Panc1 (cell line): ENCODE data around the gene CLMP.

ENCODE experiments used
- SIN3A ChIP-seq: IDR thresholded peaks from 2 replicates; pipeline ENCODE4 v1.6.1; 2012; ENCODE audit warnings: low read depth, mild to moderate bottlenecking, low read length, moderate library complexity, borderline replicate concordance; ENCODE audit not compliant: insufficient read depth
- TF ChIP-seq, protein P1 (sequence below): fragments of 450-650 bp; IDR thresholded peaks from 2 replicates; pipeline ENCODE4 v1.5.1; 2017; ENCODE audit warnings: mild to moderate bottlenecking

DNA sequence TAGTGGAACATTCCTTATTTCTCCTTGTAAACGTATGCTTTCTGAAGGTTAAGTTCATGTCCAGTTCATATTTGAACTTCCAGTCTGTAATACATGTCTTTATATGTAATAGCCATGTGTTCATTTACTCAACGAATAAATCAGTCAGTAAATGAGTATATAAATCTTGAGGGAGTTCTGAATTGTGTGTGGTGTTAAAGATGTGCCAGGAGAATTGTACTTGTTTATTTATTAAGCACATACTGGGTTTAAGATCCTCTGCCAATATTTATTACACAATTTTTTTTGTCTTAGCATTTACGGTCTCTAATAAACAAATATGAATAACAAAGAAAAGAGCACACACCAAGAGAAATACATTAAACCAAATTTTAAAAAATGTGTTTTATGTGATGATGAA lies 26.5 kb upstream of the CLMP start:
- TF ChIP-seq, protein P1, sequence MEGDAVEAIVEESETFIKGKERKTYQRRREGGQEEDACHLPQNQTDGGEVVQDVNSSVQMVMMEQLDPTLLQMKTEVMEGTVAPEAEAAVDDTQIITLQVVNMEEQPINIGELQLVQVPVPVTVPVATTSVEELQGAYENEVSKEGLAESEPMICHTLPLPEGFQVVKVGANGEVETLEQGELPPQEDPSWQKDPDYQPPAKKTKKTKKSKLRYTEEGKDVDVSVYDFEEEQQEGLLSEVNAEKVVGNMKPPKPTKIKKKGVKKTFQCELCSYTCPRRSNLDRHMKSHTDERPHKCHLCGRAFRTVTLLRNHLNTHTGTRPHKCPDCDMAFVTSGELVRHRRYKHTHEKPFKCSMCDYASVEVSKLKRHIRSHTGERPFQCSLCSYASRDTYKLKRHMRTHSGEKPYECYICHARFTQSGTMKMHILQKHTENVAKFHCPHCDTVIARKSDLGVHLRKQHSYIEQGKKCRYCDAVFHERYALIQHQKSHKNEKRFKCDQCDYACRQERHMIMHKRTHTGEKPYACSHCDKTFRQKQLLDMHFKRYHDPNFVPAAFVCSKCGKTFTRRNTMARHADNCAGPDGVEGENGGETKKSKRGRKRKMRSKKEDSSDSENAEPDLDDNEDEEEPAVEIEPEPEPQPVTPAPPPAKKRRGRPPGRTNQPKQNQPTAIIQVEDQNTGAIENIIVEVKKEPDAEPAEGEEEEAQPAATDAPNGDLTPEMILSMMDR, result no peak
- no peak for TF ChIP-seq SIN3A
